ENCODE data around the gene MS4A6A. TPM values are rescaled to one million over a fixed set of nuclear protein-coding genes. Genes with fewer than 3 reads are reported as not detected.

The MS4A6A gene
- total RNA-seq, 1 experiment from 2014 or later = not detected

- H3K4me1 Mint-ChIP-seq (ENCODE audit: insufficient read depth, unreplicated experiment) = no peaks in the 10 kb centered on the region
- DNase-seq (ENCODE audit: unreplicated experiment) = no peak
- ChIA-PET POLR2A (no interaction called here), CTCF (interaction anchor here (1.0 kb wide), 1 partner anchor 9 kb away, joined by 4 read pairs; no protein-coding TSS in a partner anchor)
- H3K4me3 Mint-ChIP-seq (ENCODE audit: unreplicated experiment) = no peak overlapping the region
- H3K36me3 Mint-ChIP-seq (ENCODE audit: insufficient read depth, unreplicated experiment) = no peaks in the 10 kb centered on the region
- H3K9me3 Mint-ChIP-seq (ENCODE audit: unreplicated experiment) = peaks cover 3% of the 10 kb centered on the region
- intact Hi-C loops (cut with micrococcal nuclease) = no loop called here
- H3K27me3 Mint-ChIP-seq (ENCODE audit: insufficient read depth, unreplicated experiment) = no peaks in the 10 kb centered on the region
- H3K27ac Mint-ChIP-seq (ENCODE audit: low read depth, unreplicated experiment) = no peak overlapping the region
- no peak for TF ChIP-seq CTCF (IDR thresholded peaks at IDR 0.05; ENCODE audit: unreplicated experiment)
- no TSS peak for BruUV-seq (replicated peaks)
Observed at GRCh38 chr11:60128376-60128775, 54.5 kb downstream of the MS4A6A start.

- ChIA-PET POLR2A (no interaction called here), CTCF (interaction anchor here (0.9 to 1.0 kb wide), 2 partner anchors 8 to 298 kb away, joined by 3 to 4 read pairs; no protein-coding TSS in a partner anchor)
- H3K9me3 Mint-ChIP-seq (ENCODE audit: unreplicated experiment) = no peaks in the 10 kb centered on the region
- intact Hi-C loops (cut with micrococcal nuclease) = no loop called here
- H3K4me1 Mint-ChIP-seq (ENCODE audit: insufficient read depth, unreplicated experiment) = no peaks in the 10 kb centered on the region
- DNase-seq (ENCODE audit: unreplicated experiment) = peak; percentile 4
- H3K27me3 Mint-ChIP-seq (ENCODE audit: insufficient read depth, unreplicated experiment) = no peaks in the 10 kb centered on the region
- no peak overlapping the region for H3K4me3 Mint-ChIP-seq (ENCODE audit: unreplicated experiment)
- peak overlapping the region; percentile 20 for H3K27ac Mint-ChIP-seq (ENCODE audit: low read depth, unreplicated experiment)
- TF ChIP-seq CTCF (IDR thresholded peaks at IDR 0.05; ENCODE audit: unreplicated experiment) = no peak
- BruUV-seq (replicated peaks) = no TSS peak
- no peaks in the 10 kb centered on the region for H3K36me3 Mint-ChIP-seq (ENCODE audit: insufficient read depth, unreplicated experiment)
Observed at GRCh38 chr11:60127311-60127811, 55.5 kb downstream of the MS4A6A start.

GRCh38 chr11:60125956-60126585 is 56.8 kb downstream of the MS4A6A start:
- Mint-ChIP-seq H3K27ac (ENCODE audit: low read depth, unreplicated experiment) (no peak overlapping the region), H3K36me3 (ENCODE audit: insufficient read depth, unreplicated experiment) (no peaks in the 10 kb centered on the region), H3K4me1 (ENCODE audit: insufficient read depth, unreplicated experiment) (no peaks in the 10 kb centered on the region), H3K27me3 (ENCODE audit: insufficient read depth, unreplicated experiment) (no peaks in the 10 kb centered on the region), H3K4me3 (ENCODE audit: unreplicated experiment) (no peak overlapping the region), H3K9me3 (ENCODE audit: unreplicated experiment) (no peaks in the 10 kb centered on the region)
- intact Hi-C loops (cut with micrococcal nuclease) = no loop called here
- TF ChIP-seq CTCF (IDR thresholded peaks at IDR 0.05; ENCODE audit: unreplicated experiment) = no peak
- ChIA-PET CTCF (no interaction called here), POLR2A (no interaction called here)
- BruUV-seq (replicated peaks) = no TSS peak
- peak; percentile 8 for DNase-seq (ENCODE audit: unreplicated experiment)

GRCh38 chr11:60124802-60125432 is 58.0 kb downstream of the MS4A6A start:
- H3K9me3 Mint-ChIP-seq (ENCODE audit: unreplicated experiment) = no peaks in the 10 kb centered on the region
- ChIA-PET CTCF (interaction anchor here (0.6 kb wide), 1 partner anchor 954 kb away, joined by 3 read pairs; no protein-coding TSS in a partner anchor), POLR2A (no interaction called here)
- H3K27me3 Mint-ChIP-seq (ENCODE audit: insufficient read depth, unreplicated experiment) = no peaks in the 10 kb centered on the region
- BruUV-seq (replicated peaks) = no TSS peak
- no peak for TF ChIP-seq CTCF (IDR thresholded peaks at IDR 0.05; ENCODE audit: unreplicated experiment)
- H3K4me1 Mint-ChIP-seq (ENCODE audit: insufficient read depth, unreplicated experiment) = no peaks in the 10 kb centered on the region
- no peak for DNase-seq (ENCODE audit: unreplicated experiment)
- H3K36me3 Mint-ChIP-seq (ENCODE audit: insufficient read depth, unreplicated experiment) = no peaks in the 10 kb centered on the region
- no peak overlapping the region for H3K4me3 Mint-ChIP-seq (ENCODE audit: unreplicated experiment)
- H3K27ac Mint-ChIP-seq (ENCODE audit: low read depth, unreplicated experiment) = no peak overlapping the region
- intact Hi-C loops (cut with micrococcal nuclease) = no loop called here

Small RNA genes lying within 50 kb of the gene (microRNA-seq; reads per million reads assigned to microRNA genes)
- gene MIR6503 = not detected

Other genes starting within 250 kb of the MS4A6A start
- not detected in 2 replicates for gene OOSP1, start 244.7 kb downstream of the MS4A6A start, total RNA-seq (2022)
- gene OOSP4A, start 219.1 kb downstream of the MS4A6A start, total RNA-seq (2022) = not detected in 2 replicates
- gene OOSP4B, start 165.9 kb downstream of the MS4A6A start, total RNA-seq (2022) = not detected in 2 replicates
- not detected in 2 replicates for gene OOSP2, start 142.7 kb downstream of the MS4A6A start, total RNA-seq (2022)
- gene MS4A3, start 126.4 kb downstream of the MS4A6A start, total RNA-seq (2022) = not detected in 2 replicates
- gene MS4A2, start 94.4 kb downstream of the MS4A6A start, total RNA-seq (2022) = not detected in 2 replicates
- not detected in 2 replicates for gene MS4A4E, start 60.1 kb upstream of the MS4A6A start, total RNA-seq (2022)
- not detected in 2 replicates for gene MS4A4A, start 97.6 kb upstream of the MS4A6A start, total RNA-seq (2022)
- gene MS4A6E, start 144.2 kb upstream of the MS4A6A start, total RNA-seq (2022) = not detected in 2 replicates
- not detected in 2 replicates for gene MS4A7, start 195.4 kb upstream of the MS4A6A start, total RNA-seq (2022)
- gene MS4A14, start 213.4 kb upstream of the MS4A6A start, total RNA-seq (2022) = not detected in 2 replicates
- not detected in 2 replicates for gene MS4A5, start 246.5 kb upstream of the MS4A6A start, total RNA-seq (2022)

Data from MCF 10A (cell line).